GM12801 (cell line): Measurements from ENCODE around the gene SKIC8.

Source experiments
- TF ChIP-seq, protein P1 (sequence below): IDR thresholded peaks from one replicate; pipeline ENCODE4 v1.5.1; 2011; ENCODE audit warnings: control low read depth; ENCODE audit not compliant: insufficient read length; ENCODE audit errors: extremely low read depth

SKIC8 gene

DNA sequence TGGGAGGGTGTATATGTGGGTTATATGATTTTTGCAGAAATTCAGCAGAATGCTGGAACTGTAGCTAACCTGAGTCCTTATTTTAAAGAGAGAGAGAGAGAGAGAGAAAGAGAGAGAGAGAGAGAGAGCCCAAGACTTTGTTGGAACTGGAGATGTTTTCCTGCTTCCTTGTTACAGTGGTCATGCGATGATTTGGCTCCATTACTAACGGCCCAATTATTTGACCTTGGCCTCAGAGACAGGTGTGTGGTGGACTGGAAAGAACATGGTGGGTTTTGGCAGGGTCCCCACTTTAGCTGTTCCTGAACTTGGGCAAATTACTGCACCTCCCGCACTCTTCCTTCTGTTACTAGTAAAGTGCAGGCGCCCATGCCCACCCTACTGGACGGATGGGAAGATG, 50.3 kb downstream of the SKIC8 start:
- TF ChIP-seq, protein P1, sequence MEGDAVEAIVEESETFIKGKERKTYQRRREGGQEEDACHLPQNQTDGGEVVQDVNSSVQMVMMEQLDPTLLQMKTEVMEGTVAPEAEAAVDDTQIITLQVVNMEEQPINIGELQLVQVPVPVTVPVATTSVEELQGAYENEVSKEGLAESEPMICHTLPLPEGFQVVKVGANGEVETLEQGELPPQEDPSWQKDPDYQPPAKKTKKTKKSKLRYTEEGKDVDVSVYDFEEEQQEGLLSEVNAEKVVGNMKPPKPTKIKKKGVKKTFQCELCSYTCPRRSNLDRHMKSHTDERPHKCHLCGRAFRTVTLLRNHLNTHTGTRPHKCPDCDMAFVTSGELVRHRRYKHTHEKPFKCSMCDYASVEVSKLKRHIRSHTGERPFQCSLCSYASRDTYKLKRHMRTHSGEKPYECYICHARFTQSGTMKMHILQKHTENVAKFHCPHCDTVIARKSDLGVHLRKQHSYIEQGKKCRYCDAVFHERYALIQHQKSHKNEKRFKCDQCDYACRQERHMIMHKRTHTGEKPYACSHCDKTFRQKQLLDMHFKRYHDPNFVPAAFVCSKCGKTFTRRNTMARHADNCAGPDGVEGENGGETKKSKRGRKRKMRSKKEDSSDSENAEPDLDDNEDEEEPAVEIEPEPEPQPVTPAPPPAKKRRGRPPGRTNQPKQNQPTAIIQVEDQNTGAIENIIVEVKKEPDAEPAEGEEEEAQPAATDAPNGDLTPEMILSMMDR: no peak

GRCh38 chr15:78247911-78248310, 51.5 kb downstream of the SKIC8 start:
- TF ChIP-seq, protein P1: no peak

DNA sequence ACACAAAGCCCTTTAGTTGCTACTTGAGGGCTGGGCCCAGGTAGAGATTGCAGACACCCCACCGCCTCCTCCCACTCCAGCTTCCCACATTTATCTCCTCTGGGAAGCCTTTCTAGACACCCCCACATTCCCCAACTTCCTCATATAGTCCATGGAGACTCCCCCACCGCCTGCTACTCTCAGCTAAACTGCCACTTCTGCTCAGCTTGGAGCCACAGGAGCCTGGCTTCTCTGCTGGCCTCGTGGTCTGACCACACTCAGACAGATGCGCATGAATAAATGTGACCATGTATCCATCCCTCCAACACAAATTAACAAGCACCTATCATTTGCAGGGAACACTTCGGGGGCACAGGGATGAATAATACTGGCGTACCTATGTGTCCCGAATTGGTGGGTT, 54.5 kb downstream of the SKIC8 start:
- TF ChIP-seq, protein P1: no peak

- TF ChIP-seq, protein P1: no peak
Measured at GRCh38 chr15:78244101-78244500, 55.3 kb downstream of the SKIC8 start.

- TF ChIP-seq, protein P1: no peak
Measured at GRCh38 chr15:78243491-78243941, 55.9 kb downstream of the SKIC8 start.

GRCh38 chr15:78243058-78243457, 56.4 kb downstream of the SKIC8 start:
- TF ChIP-seq, protein P1: no peak

DNA sequence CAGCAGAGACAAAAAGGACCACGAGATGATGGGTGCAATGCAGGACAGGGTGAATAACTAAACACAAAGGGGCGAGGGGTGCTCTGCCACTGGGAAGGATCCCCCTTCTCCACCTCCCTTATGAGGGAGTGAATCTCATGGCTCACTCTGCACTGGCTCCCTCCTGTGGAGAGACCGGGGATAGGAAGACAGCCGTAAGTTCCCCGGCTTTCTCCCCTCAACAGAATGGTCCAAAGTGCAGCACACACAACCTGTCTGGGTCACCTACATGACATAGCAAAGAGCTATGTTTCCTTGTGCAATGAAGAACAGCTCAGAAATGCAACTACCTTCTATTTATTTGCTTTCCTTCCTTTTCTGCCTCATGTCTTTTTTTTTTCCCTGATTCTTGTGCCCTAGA, 57.3 kb downstream of the SKIC8 start:
- TF ChIP-seq, protein P1: no peak

DNA sequence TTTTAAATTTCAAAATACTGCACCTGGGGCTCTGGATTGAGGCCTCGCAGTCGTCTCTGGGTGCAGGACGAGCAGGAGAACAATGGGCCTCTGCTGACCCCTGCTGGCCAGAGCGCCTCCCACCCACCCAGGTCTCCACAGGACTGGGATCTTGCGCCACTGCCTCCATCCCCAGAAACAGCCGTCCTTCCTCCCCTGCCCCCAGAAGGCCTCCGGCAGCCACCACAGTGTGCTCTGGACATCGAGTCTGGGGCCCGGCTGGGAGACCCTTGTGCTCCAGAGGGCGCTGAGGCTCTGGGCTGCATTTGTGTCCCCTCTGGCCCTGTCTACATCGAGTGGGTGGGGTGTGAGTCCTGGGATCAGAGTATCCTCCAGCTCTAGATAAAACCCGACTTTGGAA, 58.4 kb downstream of the SKIC8 start:
- TF ChIP-seq, protein P1: no peak
